NCI-H510A (cell line): Measurements from ENCODE around the gene FGD2.
A peak's percentile ranks its signal among the peaks of the same experiment; 100 is the strongest.
"Not testable (repeated sequence)": the region's sequence is repeated elsewhere in the genome, so short reads cannot be mapped to it uniquely, and the experiment has no call there.

Experiments
- DNase-seq: peaks from one replicate; lab custom pipeline; 2025; lab: John Stamatoyannopoulos, UW

The FGD2 gene

DNA sequence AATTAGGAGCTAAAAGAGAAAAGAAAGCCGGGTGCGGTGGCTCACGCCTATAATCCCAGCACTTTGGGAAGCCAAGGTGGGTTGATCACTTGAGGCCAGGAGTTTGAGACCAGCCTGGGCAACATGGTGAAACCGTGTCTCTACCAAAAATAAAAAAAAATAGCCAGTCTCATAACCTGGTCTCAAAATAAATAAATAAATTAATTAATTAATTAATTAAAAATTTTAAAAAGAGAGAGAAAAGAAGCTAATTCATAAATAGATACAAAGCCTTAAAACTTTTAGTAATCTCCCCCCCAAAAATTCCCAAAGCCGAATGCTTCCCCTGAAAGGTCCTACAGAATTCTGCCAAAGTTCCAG, 53.5 kb downstream of the FGD2 start:
- DNase-seq: not testable (repeated sequence)

GRCh38 chr6:37059344-37060194, 54.1 kb downstream of the FGD2 start:
- peak; percentile 33 for DNase-seq

- DNase-seq: no peak
Observed at GRCh38 chr6:37060195-37060559, 54.7 kb downstream of the FGD2 start.

- no peak for DNase-seq
Observed at GRCh38 chr6:37061157-37061804, 55.8 kb downstream of the FGD2 start.

GRCh38 chr6:37062424-37062823, 57.0 kb downstream of the FGD2 start:
- DNase-seq: no peak

GRCh38 chr6:37068356-37069270, 63.2 kb downstream of the FGD2 start:
- peak; percentile 56 for DNase-seq

DNA sequence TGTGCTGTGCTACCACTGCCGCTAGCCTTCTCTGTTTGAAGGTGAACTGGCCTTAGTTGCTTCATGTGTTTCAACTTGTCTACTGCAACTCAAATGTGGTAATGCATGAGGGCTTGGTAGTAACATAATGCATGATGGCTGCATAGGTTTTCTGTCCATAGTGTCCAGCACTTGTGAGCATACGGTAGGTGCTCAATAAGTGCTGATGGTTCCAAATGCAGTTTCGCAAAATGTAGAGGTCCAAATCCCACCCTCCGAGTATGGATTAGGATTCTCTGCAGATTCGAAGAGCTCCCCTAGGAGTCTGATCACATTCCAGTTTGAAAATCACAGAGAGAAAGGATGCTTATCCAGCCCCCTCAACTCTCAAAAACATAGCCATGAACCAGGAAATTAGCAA, 64.2 kb downstream of the FGD2 start:
- no peak for DNase-seq

DNA sequence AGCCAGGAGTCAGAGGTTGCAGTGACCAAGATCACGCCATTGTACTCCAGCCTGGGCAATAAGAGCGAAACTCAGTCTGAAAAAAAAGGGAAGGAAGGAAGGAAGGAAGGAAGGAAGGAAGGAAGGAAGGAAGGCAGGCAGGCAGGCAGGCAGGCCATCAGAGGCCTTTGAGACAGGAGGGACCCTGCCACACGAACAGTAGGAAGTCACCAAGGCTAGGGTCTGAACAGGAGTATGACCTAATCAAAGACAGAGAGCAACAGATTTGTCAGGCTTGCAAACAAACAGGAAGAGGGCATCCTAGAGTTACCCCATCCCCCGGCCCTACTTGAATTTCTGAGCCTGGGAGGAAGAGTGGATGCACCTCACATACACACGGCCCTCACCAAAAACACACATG, 67.1 kb downstream of the FGD2 start:
- no peak for DNase-seq

- DNase-seq: peak; percentile 21
Observed at GRCh38 chr6:37074053-37074827, 68.8 kb downstream of the FGD2 start.

DNA sequence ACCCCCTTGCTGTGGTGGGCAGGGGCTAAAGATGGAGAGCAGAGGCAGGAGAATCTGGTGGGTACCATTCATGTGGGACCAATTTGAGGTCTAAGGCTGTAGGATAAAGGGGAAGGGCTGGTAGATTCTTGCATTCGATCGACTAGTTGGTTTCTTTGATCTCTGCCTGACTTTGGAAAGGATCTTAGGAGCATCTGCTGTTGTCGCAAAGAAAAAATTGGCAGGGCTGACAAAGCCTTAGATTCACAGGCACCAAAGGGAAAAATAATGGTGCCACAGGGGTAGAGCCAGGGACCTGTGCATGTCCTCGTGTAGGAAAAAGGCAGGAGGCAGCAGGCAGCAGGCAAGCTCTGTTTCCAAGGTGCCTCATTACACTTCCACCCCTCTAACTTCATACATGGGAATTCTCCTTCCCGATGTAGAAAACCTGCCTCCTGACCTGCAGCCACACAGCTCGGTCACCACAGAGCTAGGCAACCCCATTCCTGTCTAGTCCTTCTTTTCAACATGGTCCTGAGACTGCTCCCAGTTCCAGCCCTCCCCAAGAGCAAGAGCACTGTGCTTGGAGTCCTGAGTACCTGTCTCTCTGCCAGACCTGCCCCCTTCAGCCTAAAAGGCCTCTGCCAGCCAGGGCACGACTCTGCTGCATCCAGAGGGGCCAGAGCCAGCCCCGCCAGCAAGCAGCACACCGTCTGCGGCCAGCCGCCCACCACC, 71.9 kb downstream of the FGD2 start:
- DNase-seq: no peak

DNA sequence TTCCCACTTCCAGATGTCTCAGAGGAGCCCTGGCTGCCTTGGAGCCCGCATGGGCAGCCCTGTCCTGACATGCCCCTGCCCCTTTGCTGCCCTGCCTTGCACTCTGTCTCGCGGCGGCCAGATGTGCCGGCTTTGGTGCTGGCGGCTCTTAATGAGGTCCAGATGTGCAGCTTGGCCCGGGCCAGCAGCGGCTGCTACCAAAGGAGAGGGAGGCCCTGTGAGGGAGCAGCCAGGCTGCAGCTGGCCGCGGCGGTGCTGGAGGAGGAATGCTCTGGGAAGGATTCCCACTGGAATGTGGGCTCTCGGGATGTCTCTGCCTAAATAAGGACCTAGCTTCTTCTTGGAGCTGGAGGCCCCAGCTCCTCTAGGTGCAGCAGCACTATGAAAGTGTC, 72.4 kb downstream of the FGD2 start:
- no peak for DNase-seq
